ENCODE measurements around the gene TRPC6. TPM values are rescaled to one million over a fixed set of nuclear protein-coding genes. Genes with fewer than 3 reads are reported as not detected.

Gene TRPC6
- total RNA-seq, 2 donors from 2014 or later, result 0.70 to 1.3 TPM

DNA sequence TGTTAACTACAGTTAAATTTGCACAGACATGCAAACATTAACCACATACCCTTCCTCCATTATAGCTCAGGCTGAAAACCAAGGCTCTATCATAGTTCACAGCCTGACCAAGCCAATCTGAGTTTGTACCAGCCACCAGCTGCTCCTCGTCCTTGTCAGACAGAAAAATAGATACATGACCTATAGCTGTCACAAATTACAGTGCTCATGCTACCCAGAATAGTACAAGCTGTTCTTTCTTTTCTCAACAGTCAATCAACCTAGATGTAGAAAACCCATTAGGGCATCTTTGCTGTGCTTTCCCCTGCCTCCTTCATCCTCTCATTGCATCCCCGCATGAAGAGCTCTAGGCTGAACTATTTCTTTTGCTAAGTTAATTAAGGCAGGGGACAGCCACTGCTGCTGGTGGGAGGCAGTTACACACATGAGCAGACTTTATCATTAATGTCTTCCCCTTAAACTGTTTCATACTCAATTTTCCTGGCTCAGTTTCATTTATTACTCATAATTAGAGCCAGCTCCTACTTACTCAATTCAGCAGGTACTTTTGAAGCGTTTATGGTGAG lies 148.3 kb downstream of the TRPC6 start:
- DNase-seq (no peak), ATAC-seq (no peak)
- intact Hi-C loops (cut with DNase I, micrococcal nuclease), result loop anchor here in 1 of 2 donors (5.0 kb wide), 1 partner anchor 48 kb away; no protein-coding TSS in a partner anchor

DNA sequence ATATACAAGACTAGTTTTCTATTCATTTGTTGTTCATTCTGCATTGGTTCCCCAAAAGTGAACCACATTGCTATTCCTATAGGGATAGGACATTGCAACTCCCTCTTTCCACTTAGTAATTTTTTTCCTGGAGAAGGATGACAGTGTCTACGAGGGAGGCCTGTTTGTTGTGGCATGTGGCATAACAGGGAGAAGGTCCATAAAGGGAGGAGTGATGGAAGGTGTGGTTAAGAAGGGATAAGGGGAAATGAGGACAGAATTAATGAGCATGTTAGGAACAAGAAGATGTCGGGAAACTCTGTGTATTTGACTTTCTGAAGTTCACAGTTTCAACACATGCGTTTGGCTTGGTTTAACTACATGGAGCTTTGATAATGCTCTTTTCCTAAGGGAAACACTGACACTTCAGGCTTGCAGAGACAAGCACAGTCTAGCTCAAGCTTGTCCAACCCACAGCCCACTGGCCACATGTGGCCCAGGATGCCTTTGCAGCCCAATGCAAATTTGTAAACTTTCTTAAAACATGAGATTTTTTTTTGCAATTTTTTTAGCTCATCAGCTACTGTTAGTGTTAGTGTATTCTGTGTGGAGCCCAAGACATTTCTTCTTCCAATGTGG lies 149.7 kb downstream of the TRPC6 start:
- intact Hi-C loops (cut with DNase I, micrococcal nuclease), result no loop called here
- no peak for ATAC-seq
- DNase-seq, result no peak

DNA sequence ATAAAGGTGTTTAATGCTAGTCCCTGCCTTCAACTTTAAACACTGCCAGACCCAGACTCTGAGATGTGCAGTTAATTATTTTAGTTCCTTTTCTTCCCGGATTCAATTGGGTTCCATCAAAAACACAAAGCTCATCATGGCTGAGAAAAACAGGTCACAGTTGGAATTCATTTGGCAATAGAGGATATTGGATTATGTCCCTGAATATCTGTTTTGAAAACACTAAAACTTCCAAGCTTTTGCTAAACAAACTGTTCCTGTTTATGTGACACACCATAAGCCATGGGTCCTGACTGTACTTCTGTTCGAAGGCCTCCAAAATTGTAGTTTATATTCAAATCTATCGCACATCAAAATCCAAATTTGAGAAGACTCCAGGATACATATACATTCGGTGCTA lies 150.7 kb downstream of the TRPC6 start:
- intact Hi-C loops (cut with DNase I, micrococcal nuclease), result no loop called here
- no peak for DNase-seq
- no peak for ATAC-seq

DNA sequence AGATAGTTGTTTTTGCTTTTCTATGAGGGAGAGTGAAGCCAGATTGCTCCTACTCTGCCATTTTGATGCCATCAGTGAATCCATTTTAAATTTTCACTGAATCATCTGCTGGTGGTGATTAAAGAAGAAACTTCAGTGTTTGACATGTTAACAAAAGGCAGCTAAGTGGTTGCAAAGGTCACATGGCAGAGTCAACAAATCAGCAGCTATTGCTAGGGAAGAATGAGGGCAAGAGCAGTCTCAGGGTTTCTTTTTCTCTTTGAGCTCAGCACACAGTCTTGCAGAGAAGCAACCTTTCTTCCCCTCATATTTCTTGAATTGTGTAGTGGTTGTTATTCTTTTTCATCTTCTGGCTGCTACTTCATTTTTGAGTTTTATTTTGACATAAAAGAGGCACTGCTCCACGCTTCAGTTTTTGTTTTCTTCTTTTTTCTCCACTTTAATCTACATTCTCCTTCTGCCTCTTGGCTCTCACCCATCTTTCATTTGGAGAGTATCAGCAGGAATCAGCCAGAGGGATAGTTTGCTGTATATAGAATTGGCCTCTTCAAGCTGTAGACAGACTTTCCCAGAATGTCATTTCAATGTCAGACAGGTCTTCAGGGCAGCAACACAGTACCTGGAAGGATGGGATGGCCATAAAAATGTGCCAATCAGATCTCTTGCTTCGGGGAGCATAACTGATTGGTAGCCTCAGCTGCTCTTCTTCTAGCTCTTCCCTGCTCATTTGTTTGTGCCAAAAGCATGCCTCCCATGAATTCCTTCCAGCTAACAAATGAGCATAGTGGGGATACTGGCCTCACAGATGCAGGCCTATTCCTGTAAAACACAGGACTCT lies 153.9 kb downstream of the TRPC6 start:
- ATAC-seq, result peak; percentile 93
- intact Hi-C loops (cut with DNase I, micrococcal nuclease), result no loop called here
- no peak for DNase-seq

DNA sequence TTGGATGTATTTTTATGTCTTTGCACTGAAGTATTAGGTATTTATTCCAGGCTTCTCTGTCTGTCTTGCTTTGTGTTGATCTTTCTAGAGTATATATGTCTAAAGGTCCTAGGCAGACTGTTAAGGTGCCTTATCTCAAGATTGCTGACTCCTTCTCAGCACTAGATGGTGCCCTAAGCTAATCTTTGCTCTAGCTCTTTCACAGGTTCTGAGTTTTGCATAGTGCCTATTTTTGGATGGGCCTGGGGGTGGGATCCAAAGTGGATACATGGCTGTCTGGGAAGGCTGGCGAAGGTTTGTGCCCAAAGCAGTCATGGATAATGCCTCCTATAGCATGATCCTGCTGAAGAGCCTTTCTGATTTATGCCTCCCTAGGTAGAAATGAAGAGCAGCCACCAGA lies 154.9 kb downstream of the TRPC6 start:
- DNase-seq (no peak), ATAC-seq (peak; percentile 92)
- intact Hi-C loops (cut with DNase I, micrococcal nuclease), result no loop called here

DNA sequence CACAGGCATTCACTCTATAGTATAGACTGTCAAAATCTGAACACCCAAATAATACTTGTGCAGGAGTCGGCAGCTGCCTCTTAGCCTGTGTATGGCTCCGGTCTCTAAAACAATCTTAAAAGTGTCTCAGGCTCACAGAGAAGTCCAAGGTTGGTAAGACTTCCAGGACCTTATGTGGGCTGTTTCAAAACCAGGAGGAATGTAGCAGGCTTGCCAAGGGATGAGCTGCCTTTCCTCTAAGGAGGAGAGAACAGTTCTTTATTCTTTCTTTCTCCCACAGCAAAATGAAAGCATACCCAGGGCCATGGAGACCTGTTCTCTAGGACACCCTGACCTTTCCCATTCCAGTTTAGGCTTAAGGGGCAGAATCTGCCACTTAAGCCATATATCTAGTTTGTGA lies 176.5 kb downstream of the TRPC6 start:
- intact Hi-C loops (cut with DNase I, micrococcal nuclease), result no loop called here
- DNase-seq (no peak), ATAC-seq (no peak)

Small RNA genes lying within 50 kb of the gene (microRNA-seq; reads per million reads assigned to microRNA genes)
- gene MIR3920, result 0 reads per million in 2 donors

Measured in left colon (tissue), 2 donors.